SK-N-SH (cell line): ENCODE measurements around the gene HPCAL1. TPM values are rescaled to one million over a fixed set of nuclear protein-coding genes. Genes with fewer than 3 reads are reported as not detected.

ENCODE experiments used
- CTCF ChIA-PET: fragments of 300-600, 350-600 bp; formaldehyde crosslinking; extraction: SDS; loops from one replicate; lab custom pipeline; 2021; lab: Yijun Ruan, JAX
- POLR2A ChIA-PET: fragments of 350-600 bp; sonication (Branson Sonifier 250); formaldehyde crosslinking; extraction: SDS; loops from one replicate; lab custom pipeline; 2020; ENCODE audit warnings: antibody characterized with exemption, inconsistent platforms; lab: Yijun Ruan, JAX
- DNase-seq: peaks from one replicate; pipeline ENCODE4 v3.0.0; 2012
- H2AFZ ChIP-seq: fragments of 200-600 bp; sonication (generic); 2 replicates; pipeline ENCODE4 v1.8.1; 2016; ENCODE audit warnings: antibody characterized with exemption, mild to moderate bottlenecking, low read depth
- H3F3A ChIP-seq: fragments of 200-600 bp; sonication (generic); replicated peaks from 2 replicates; pipeline ENCODE3; 2016; ENCODE audit warnings: antibody characterized with exemption, mild to moderate bottlenecking; ENCODE audit not compliant: insufficient read depth
- H3K27ac ChIP-seq, 2 experiments: fragments of 200-500 bp in 1 of 2; fragments of 200-600 bp in 1 of 2; sonication (Bioruptor generic) in 1 of 2; sonication (generic), shearing (Covaris generic) in 1 of 2; 2 replicates each; pipeline versions ENCODE4 v1.5.1 to v1.6.1; 2014 to 2016; ENCODE audit warnings: low read depth in 2 of 2, inconsistent platforms in 1 of 2, low read length in 1 of 2, mild to moderate bottlenecking in 1 of 2, mixed read lengths in 1 of 2
- H3K27me3 ChIP-seq: fragments of 200-600 bp; sonication (generic), shearing (Covaris generic); 2 replicates; pipeline ENCODE4 v1.6.1; 2016; ENCODE audit warnings: mixed run types; ENCODE audit not compliant: insufficient read depth
- H3K36me3 ChIP-seq, 2 experiments: fragments of 200-500 bp in 1 of 2; fragments of 200-600 bp in 1 of 2; sonication (Bioruptor generic) in 1 of 2; sonication (generic) in 1 of 2; replicated peaks in 1 of 2; 2 replicates each; pipeline versions ENCODE3 to v1.5.1; 2014 to 2016; ENCODE audit warnings: low read length in 1 of 2, mild to moderate bottlenecking in 1 of 2; ENCODE audit not compliant: insufficient read depth in 2 of 2, control insufficient read depth in 1 of 2
- H3K4me1 ChIP-seq, 2 experiments: fragments of 200-500 bp in 1 of 2; fragments of 200-600 bp in 1 of 2; sonication (Bioruptor generic) in 1 of 2; sonication (generic), shearing (Covaris generic) in 1 of 2; 2 replicates each; pipeline versions ENCODE4 v1.5.1 to v1.6.1; 2014 to 2016; ENCODE audit warnings: low read depth in 1 of 2, low read length in 1 of 2, mixed run types in 1 of 2; ENCODE audit not compliant: insufficient read depth in 2 of 2, control insufficient read depth in 1 of 2
- H3K4me2 ChIP-seq: fragments of 200-600 bp; sonication (generic), shearing (Covaris generic); 2 replicates; pipeline ENCODE4 v1.6.1; 2017; ENCODE audit warnings: mixed run types
- H3K4me3 ChIP-seq, 2 experiments: fragments of 200-500 bp in 1 of 2; fragments of 200-600 bp in 1 of 2; sonication (Bioruptor generic) in 1 of 2; sonication (generic), shearing (Covaris generic) in 1 of 2; 2 replicates each; pipeline versions ENCODE4 v1.5.1 to v1.8.1; 2014 to 2016; ENCODE audit warnings: low read depth in 2 of 2, inconsistent platforms in 1 of 2, low read length in 1 of 2, mild to moderate bottlenecking in 1 of 2, mixed read lengths in 1 of 2, moderate library complexity in 1 of 2
- H3K79me2 ChIP-seq: fragments of 200-600 bp; sonication (generic); 2 replicates; pipeline ENCODE4 v1.8.1; 2017; ENCODE audit warnings: mild to moderate bottlenecking; ENCODE audit not compliant: insufficient read depth
- H3K9ac ChIP-seq: fragments of 200-600 bp; sonication (generic); 2 replicates; pipeline ENCODE4 v1.6.1; 2017; ENCODE audit warnings: mixed run types
- H3K9me2 ChIP-seq: fragments of 200-600 bp; sonication (generic); 2 replicates; pipeline ENCODE4 v1.6.1; 2017; ENCODE audit warnings: mixed run types
- H3K9me3 ChIP-seq: fragments of 200-600 bp; sonication (generic); 2 replicates; pipeline ENCODE4 v1.6.1; 2017; ENCODE audit warnings: mixed run types, mild to moderate bottlenecking, moderate library complexity
- H4K20me1 ChIP-seq: fragments of 200-600 bp; sonication (generic); 2 replicates; pipeline ENCODE4 v1.6.1; 2017; ENCODE audit warnings: mild to moderate bottlenecking, mixed run types; ENCODE audit not compliant: insufficient read depth
- ELF1 ChIP-seq: IDR thresholded peaks from 2 replicates; pipeline ENCODE4 v1.4.0; 2012
- FOSL2 ChIP-seq: IDR thresholded peaks from 2 replicates; pipeline ENCODE4 v1.4.0; 2012; ENCODE audit warnings: low read depth, mild to moderate bottlenecking, moderate library complexity, borderline replicate concordance
- FOXJ3 ChIP-seq: sonication (generic); formaldehyde crosslinking; IDR thresholded peaks from 2 replicates; pipeline ENCODE4 v1.5.1; 2020; ENCODE audit warnings: mild to moderate bottlenecking, missing genetic modification reagents
- FOXM1 ChIP-seq: IDR thresholded peaks from 2 replicates; pipeline ENCODE4 v1.4.0; 2012; ENCODE audit warnings: low read depth, mild to moderate bottlenecking
- MXI1 ChIP-seq: IDR thresholded peaks from 2 replicates; pipeline ENCODE4 v1.6.1; 2012; ENCODE audit warnings: mild to moderate bottlenecking, low read depth, low read length, improper control_type of control experiment
- NFIC ChIP-seq: IDR thresholded peaks from 2 replicates; pipeline ENCODE4 v1.4.0; 2012; ENCODE audit warnings: borderline replicate concordance
- NRF1 ChIP-seq: IDR thresholded peaks from 2 replicates; pipeline ENCODE4 v1.6.1; 2012; ENCODE audit warnings: low read depth, mild to moderate bottlenecking, low read length
- RCOR1 ChIP-seq: fragments of 150-350 bp; IDR thresholded peaks from 2 replicates; pipeline ENCODE4 v1.6.1; 2017; ENCODE audit warnings: antibody characterized with exemption, low read length
- RFX5 ChIP-seq: IDR thresholded peaks from 2 replicates; pipeline ENCODE4 v1.6.1; 2012; ENCODE audit warnings: mild to moderate bottlenecking, improper control_type of control experiment, low read length
- RXRA ChIP-seq: IDR thresholded peaks from 2 replicates; pipeline ENCODE4 v1.4.0; 2012; ENCODE audit warnings: low read depth, mild to moderate bottlenecking, borderline replicate concordance
- SIN3A ChIP-seq: IDR thresholded peaks from 2 replicates; pipeline ENCODE4 v1.6.1; 2012; ENCODE audit warnings: low read depth, mild to moderate bottlenecking, low read length, moderate library complexity, borderline replicate concordance
- TAF1 ChIP-seq: IDR thresholded peaks from 2 replicates; pipeline ENCODE4 v1.6.1; 2012; ENCODE audit warnings: low read depth, mild to moderate bottlenecking, low read length, moderate library complexity, borderline replicate concordance
- TEAD4 ChIP-seq: IDR thresholded peaks from 2 replicates; pipeline ENCODE4 v1.4.0; 2012; ENCODE audit warnings: mild to moderate bottlenecking, borderline replicate concordance; ENCODE audit not compliant: insufficient read depth
- USF2 ChIP-seq: fragments of 150-350 bp; IDR thresholded peaks from 2 replicates; pipeline ENCODE4 v1.6.1; 2017; ENCODE audit warnings: antibody characterized with exemption, low read length, low read depth, borderline replicate concordance
- ZBTB33 ChIP-seq: IDR thresholded peaks from 2 replicates; pipeline ENCODE4 v1.4.0; 2012; ENCODE audit warnings: low read depth, borderline replicate concordance
- WGBS: methylation state at CpG from one replicate; pipeline ENCODE4 v1.1.6; 2017; ENCODE audit warnings: low lambda C conversion rate; 5-methylcytosine and 5-hydroxymethylcytosine counted together
- polyA plus RNA-seq, 3 experiments: library from polyadenylated mRNA; depleted of rRNA; stranded (reverse); fragments of >200 nt; gene quantifications; 2 replicates each; pipeline ENCODE4 v1.2.3, GENCODE V29; 2012
- TF ChIP-seq, protein P1 (sequence below): IDR thresholded peaks from 2 replicates; pipeline ENCODE4 v1.4.0; 2012; ENCODE audit warnings: low read depth

Gene HPCAL1
- polyA plus RNA-seq, 1 of the 3 experiments (the other 2 are of a cell fraction): 77.0 TPM

- no peak for DNase-seq
- 80% methylated on average over 5 of the region's 5 CpGs for WGBS
- Histone ChIP-seq H3K4me2 (no peak overlapping the region), H3K9me3 (no peaks in the 10 kb centered on the region), H3K27me3 (no peaks in the 10 kb centered on the region), H3K4me3 (no peak overlapping the region), H3K27ac (no peak overlapping the region), H3F3A (peaks cover 11% of the 10 kb centered on the region), H3K79me2 (peaks cover 19% of the 10 kb centered on the region; the same call in 1 of the 2 replicates), H2AFZ (no peak overlapping the region), H3K4me1 (peaks cover 15 to 59% of the 10 kb centered on the region in 2 experiments), H4K20me1 (peaks cover 11% of the 10 kb centered on the region), H3K9ac (no peak overlapping the region), H3K36me3 (peaks cover 0 to 5% of the 10 kb centered on the region in 2 experiments), H3K9me2 (no peaks in the 10 kb centered on the region)
- ChIA-PET CTCF (interaction anchor here (1.0 to 4.6 kb wide), 4 partner anchors 29 to 261 kb away, joined by 3 to 22 read pairs (median 11); partner anchors contain the start of gene HPCAL1), POLR2A (no interaction called here)
- TF ChIP-seq RFX5 (no peak), TEAD4 (no peak), NRF1 (no peak), USF2 (no peak), ZBTB33 (no peak), TAF1 (no peak), FOXJ3 (CRISPR knock-in tag) (no peak), FOSL2 (no peak), RXRA (no peak), MXI1 (no peak)
- TF ChIP-seq, protein P1, sequence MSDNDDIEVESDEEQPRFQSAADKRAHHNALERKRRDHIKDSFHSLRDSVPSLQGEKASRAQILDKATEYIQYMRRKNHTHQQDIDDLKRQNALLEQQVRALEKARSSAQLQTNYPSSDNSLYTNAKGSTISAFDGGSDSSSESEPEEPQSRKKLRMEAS: no peak
These were observed 30.5 kb downstream of the HPCAL1 start for GRCh38 chr2:10333247-10333613.

DNA sequence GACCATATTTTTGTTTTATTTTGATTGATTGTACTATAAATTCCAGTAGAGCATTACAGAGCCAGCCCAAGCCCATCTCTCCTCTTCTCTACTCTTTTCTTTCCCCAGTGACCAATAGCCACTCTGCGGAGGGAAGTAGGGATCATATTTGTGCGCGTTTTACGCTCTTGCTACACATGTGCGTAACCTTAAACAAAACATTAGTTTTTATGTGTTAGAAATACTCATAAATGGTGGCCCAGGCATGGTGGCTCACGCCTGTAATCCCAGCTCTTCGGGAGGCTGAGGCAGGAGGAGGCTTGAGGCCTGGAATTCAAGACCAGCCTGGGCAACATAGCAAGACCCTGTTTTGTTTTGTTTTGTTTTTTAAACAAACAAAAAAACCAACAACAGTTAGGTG, 31.3 kb downstream of the HPCAL1 start:
- Histone ChIP-seq H3K9ac (no peak overlapping the region), H3K9me2 (no peaks in the 10 kb centered on the region), H3K27ac (no peak overlapping the region), H3K36me3 (peaks cover 0 to 5% of the 10 kb centered on the region in 2 experiments), H4K20me1 (peaks cover 11% of the 10 kb centered on the region), H3K4me2 (no peak overlapping the region), H3F3A (peaks cover 11% of the 10 kb centered on the region), H3K4me3 (no peak overlapping the region), H3K4me1 (peaks cover 15 to 60% of the 10 kb centered on the region in 2 experiments), H3K9me3 (no peaks in the 10 kb centered on the region), H3K27me3 (no peaks in the 10 kb centered on the region), H2AFZ (no peak overlapping the region), H3K79me2 (peaks cover 18% of the 10 kb centered on the region; the same call in 1 of the 2 replicates)
- ChIA-PET POLR2A (no interaction called here), CTCF (interaction anchor here (1.0 to 4.6 kb wide), 4 partner anchors 47 to 261 kb away, joined by 3 to 22 read pairs (median 4); no protein-coding TSS in a partner anchor)
- 97% methylated on average over 7 of the region's 7 CpGs for WGBS
- DNase-seq: no peak
- TF ChIP-seq RCOR1 (no peak), RFX5 (no peak), NFIC (no peak), ELF1 (no peak), SIN3A (no peak), FOXM1 (no peak), MXI1 (no peak)
- TF ChIP-seq, protein P1: no peak
